Glomerular visceral epithelial cell (primary cell): ENCODE measurements around the gene RPRD1B.

Experiments used
- DNase-seq: peaks from one replicate; pipeline ENCODE4 v3.0.0-alpha.2; 2016; ENCODE audit errors: extremely low spot score

Gene RPRD1B

DNA sequence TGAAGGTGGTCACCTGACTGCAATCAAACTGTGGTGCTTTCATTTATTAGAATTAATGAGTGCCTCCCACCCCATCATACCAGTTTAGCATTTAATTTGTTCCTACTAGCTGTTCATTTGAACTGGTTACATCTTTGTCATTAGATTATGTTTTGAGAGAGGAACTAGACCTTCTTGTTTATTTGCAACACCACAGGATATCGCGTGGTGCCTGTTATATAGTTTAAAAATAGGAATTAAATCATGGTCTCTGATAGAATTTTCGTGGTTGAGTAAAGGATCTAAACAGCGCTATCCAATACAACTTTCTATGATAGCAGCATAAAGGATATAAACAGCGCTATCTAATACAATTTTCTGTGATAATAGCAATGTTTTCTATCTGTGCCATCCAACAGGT, 2.8 kb downstream of the RPRD1B start:
- DNase-seq = no peak

DNA sequence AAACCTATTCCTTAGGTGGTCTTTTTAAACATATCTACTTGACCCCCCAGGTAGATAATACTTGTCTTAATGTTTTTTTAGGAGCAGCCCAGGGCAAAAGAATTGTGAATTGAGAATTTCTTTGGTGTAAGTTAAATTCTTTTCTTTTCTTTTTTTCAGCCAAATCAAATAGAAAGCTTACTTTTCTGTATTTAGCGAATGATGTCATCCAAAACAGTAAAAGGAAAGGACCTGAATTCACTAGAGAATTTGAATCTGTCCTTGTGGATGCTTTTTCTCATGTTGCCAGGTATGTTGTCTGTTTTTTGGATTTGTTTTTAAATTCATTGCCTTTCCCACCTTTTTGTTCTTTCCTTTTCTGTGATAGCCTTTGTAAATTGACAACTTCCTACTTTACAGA, 6.7 kb downstream of the RPRD1B start:
- DNase-seq = no peak

DNA sequence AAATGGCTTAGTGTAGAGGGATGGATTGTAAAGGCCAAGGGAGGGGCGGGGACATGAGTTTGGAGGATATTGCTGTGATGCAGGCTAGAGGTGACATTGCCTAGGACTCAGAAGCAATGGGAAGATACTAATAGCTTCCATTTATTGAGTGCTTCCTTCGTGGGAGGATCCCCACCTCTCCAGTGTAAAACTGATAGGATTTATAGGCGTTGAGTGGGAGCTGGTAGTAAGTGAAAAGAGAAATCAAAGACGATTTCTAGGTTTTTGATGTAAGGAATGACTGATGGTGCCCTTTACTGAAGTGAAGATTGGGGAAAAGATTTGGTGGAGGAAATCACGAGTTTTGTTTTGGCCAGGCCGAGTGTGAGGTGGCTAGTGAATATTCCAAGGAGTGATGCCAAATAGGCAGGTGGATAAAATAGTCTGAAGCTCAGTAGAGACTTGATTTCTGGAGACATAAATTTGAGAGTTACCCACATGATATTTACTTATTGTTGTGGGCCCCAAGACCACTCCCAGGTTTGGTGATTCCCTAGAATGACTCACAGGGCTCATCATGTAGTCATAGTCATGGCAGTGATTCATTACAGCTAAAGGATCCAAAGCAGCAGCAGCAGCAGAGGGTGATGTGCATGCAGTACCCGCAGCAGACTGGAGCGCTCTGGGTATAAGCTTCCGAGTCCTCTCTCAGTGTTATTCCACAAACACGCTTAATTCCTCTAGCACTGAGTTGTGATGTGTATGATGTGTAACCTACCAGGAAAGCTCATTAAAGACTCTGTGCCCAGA, 10.2 kb downstream of the RPRD1B start:
- DNase-seq = peak; percentile 85

DNA sequence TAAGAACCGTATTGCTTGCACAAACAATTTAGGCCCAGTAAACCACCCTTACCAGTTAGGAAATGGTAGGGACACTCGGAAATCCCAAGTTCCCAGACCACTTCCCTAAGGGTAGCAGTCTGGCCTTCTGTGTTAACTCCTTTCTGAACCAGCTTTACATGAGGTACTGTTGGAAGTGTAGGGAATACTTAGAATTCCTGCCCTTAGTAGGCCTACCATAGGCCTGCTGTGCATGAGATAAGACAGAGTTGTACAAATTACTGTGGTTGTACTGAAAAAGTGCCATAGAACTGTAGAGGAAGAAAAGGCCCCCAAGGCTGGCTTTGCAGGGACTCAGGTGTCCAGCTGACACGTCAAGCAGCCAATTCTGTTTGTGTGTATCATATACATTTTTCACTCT, 11.1 kb downstream of the RPRD1B start:
- DNase-seq = no peak

DNA sequence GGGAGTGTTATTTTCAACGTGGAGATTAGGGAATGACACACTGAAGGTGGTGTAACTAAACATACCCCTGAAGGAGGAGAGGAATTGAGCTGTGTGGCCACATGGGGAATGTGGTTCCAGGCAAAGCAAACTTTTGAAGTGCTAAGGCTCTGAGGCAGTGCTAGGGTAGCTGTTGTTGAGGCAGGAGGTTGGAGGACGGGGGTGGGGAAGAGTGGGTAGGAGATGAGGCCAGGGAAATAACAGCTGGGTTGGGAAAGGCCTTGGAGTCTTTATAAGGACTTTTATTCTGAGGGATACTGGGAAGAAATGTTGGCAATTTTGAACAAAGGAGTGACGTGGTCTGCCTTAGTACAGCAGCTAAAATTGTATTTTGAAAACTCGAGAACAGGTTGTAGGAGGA, 13.0 kb downstream of the RPRD1B start:
- DNase-seq = no peak

DNA sequence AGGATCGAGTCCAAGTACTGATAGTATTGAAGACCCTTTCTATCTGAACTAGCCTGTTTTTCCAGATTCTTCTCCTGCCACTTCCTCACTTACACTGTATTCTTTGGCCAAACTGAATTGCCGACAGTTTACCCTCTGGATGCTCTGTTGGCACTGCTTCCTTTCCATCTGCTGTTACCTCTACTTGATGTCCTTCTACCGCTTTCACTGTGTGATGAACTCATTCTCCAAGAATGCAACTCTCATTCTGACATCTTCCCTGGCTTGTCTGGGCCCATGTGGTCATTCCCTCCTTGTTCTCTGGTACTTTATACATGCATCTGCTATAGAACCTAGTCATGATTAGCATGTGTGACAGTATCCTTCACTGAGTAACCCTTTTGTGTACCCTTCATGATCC, 16.3 kb downstream of the RPRD1B start:
- peak; percentile 86 for DNase-seq

DNA sequence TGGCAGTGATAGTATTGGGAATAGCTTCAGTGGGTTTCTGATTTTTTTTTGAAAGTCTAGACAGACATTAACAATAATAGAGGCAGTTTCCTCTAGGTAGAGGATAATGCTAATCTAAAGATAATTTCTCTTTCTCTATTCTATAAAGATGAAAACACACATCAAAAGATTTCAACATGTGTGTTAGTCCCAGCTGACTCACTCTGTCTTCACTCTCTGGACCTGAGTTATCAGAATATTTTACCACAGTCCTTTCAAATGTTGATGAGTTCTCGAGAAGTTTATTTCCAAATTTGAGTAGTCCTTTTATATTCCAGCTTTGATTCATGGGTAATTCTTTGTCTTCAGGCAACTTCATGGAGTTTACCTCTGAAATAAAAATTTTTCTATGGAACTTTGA, 17.1 kb downstream of the RPRD1B start:
- DNase-seq = peak; percentile 21

DNA sequence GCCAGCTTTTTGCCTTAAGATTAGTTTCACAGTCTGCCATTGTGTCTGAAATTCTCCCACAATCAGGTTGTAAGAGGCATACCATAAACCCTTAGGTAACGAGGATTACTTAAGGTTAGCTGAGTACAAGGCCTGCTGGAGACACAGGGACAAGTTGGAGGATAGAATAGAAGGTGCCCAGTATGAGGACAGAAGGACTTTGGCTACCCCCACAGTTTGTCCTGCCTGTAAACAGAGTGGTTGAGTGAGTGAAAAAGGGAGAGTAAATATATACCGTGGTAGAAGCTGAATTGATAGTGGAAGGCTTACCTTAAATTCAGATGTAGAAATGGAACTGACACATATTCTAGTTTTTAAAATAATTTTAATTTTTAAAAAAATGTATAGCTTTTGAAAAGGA, 19.3 kb downstream of the RPRD1B start:
- DNase-seq = no peak

DNA sequence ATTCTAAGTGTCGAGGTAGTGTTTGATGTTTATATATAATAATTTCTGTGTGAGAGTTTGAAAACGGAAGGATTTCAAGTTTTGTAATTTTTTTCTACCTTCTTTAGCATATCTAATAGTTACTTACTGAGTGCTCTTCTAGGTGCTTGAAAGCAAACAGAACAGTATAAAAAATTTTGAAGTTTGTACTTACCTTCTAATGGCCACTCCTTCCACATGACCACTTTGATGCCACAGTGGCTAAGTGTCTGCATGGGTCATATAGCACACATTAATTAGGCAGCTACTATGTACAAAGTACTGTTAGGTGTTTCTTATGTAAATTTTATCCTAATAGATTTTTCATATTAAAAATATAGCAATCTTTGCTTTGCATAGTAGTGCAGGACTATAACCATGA, 21.1 kb downstream of the RPRD1B start:
- DNase-seq = no peak

DNA sequence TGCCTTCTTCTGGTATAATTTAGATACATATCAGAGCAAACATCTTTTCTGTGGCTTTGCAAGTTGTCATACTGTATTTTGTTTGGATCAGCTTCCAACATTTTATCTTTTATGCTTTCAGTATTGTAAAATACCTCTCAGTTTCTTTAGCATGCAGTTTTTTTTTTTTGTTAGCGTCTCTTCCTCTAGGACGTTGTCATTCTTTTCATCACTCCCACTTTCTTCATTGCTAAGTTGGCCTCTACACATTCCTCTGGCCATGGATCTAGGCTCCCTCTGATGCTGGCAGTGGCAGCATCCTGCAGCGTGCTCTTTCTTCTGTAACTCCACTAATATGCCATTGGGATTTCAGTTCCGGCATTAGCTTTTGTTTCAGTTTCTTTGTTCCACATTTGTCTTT, 21.7 kb downstream of the RPRD1B start:
- no peak for DNase-seq

DNA sequence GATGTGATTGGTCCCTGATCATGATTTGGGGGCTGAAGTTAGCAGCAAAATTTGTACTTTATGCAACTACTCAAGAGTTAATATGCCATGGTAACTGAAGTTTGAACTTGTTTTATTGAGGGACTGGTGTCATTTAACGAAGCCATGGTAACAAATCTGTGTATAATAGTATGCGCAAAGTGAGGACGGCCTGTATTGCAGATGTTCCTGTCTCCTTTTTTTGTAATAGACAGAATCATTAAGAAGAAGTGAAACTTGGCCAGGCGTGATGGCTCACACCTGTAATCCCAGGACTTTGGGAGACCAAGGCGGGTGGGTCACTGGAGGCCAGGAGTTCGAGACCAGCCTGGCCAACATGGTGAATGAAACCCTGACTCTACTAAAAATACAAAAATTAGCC, 22.3 kb downstream of the RPRD1B start:
- no peak for DNase-seq

DNA sequence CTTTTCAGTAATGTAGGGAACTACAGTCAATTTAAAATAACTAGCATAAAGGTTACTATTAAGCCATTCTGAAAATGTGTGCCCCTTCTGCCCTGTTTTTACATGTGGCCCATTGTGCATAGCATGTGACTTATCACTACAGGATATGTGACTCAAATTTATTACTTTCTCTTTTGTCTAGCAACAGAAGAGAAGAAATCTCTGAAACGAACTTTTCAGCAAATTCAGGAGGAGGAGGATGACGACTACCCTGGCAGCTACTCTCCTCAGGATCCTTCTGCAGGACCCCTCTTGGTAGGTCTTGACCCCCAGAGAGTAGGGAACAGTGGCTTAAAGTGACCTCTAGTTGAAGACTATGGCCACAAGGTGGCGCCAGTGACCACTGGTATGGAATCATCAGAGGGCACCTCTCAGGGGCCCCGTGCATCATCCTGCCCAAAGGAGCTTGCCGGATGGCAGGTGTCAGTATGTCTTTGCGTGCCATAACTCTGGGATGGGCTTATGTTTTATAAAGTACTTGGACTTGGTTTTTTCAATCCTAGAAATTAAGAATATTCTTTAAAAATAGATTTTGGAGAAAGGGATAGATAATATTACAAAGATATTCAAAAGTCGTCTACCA, 23.9 kb downstream of the RPRD1B start:
- peak; percentile 82 for DNase-seq

DNA sequence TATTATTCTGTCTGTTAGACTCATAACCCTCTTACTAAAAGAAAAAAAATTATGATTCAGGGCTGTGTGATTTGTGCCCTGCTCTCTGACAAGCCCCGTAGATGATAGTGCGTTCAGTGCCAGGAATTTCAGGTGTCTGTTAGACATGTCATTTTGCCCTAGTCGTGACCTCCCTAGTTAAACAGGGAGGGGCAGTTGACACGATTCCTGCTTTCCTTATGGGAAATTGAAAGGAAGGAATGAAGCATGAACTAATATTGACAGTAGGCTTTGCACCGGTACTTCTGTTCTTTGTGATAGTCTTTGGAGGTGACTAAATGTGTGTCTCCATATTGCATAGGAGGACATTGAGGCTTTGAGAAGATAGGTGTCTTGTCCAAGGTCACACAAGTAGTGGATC, 26.3 kb downstream of the RPRD1B start:
- no peak for DNase-seq

DNA sequence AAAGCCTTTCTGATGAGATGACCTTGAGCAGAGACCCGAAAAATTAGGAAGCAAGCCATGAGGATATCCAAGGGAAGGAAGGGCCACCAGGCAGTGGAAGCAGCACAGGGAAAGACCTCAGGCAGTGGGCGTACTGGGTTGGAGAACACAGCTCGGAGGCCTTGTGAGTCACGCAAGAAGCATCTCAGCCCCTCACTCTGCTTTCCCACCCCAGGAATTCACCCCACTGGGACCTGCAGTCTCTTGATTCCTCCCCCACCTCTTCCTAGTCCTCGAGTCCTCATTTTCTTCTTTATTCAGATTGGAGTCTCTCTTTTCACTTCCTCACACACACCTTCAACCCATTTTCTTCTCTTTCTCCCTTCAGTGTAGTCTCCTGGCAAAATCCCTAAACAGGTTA, 27.0 kb downstream of the RPRD1B start:
- peak; percentile 13 for DNase-seq

DNA sequence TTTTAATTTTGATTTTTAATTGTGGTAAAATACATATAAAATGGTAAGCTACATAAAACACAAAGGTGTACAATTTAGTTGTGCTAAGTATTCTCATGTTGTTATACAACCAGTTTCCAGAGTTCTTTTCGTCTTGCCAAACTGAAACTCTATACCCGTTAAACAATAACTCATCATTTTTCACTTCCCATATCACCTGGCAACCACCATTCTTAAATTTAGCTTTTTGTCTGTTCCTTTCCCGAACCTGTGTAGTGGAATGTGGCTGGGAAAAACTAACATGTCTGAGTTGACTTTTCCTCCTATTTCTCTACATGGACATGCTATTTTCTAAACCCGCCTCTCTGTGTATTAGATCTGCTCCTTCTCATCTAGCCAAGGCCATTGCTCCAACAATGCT, 27.6 kb downstream of the RPRD1B start:
- no peak for DNase-seq

DNA sequence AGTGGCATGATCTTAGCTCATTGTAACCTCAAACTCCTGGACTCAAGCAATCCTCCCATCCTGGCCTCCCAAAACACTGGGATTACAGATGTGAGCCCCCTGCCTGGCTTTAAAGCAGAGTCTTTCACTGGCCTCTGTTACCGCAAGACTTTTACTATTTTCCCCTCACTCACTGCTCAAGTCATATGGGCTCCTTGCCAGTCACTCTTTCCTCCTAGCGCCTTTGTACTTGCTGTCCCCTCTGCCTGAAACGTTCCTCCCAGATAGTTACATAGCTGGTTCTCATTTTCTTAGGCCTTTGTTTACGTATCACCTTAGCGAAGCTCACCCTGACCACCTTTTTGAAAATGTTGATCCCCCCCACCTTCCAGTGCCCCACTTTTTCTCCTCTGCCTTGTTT, 29.3 kb downstream of the RPRD1B start:
- DNase-seq = no peak

DNA sequence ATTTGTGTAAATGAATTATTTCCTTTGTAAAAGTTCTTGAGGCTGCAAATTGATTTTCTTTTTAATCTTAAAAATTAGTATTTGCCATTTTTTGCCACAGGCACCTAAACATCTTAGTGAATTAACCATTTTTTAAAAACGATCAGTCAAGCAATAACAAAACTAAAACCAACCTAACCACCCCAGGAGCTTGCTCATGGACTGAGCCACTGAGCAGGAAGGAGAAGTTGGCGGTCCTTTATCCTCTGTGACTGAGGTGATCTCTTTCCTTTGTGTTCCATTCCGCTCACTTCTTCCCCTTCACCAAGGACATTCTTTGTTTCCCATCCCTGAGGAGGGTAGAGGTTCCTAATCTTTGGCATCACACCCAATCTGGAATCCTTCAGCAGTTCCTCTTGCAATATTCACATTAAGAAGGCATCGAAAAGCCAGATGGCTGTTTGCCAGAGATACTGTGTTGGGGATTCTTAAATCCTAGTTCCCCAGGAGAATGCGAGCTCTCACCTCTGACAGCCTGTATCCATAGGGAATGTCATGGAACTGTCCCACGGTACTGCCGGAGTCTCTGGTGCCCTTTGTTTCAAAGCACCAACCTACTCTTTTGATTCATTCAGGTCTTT, 30.5 kb downstream of the RPRD1B start:
- no peak for DNase-seq

DNA sequence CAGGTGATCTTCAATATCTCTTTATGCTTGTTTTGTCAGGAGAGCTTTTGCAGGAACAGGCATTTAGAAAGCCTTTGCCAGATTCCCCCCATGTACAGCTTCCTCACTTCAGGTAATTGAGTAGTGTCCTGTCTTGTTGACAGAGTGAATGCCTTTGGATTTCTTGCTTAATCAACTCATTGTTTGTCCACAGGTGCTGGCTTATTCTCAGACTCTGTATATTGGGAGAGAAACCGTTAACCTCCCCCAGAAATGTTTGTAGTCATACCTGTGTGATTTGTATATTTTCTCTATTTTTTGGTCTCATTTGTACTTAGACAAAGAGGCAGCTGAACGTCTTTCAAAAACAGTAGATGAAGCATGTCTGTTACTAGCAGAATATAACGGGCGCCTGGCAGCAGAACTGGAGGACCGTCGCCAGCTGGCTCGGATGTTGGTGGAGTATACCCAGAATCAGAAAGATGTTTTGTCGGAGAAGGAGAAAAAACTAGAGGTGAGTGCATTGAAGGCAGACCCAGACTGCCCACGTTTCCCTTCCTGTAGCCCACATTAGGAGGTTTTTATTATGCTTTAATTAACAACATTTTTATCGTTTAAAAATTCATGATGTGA, 32.3 kb downstream of the RPRD1B start:
- DNase-seq = no peak

DNA sequence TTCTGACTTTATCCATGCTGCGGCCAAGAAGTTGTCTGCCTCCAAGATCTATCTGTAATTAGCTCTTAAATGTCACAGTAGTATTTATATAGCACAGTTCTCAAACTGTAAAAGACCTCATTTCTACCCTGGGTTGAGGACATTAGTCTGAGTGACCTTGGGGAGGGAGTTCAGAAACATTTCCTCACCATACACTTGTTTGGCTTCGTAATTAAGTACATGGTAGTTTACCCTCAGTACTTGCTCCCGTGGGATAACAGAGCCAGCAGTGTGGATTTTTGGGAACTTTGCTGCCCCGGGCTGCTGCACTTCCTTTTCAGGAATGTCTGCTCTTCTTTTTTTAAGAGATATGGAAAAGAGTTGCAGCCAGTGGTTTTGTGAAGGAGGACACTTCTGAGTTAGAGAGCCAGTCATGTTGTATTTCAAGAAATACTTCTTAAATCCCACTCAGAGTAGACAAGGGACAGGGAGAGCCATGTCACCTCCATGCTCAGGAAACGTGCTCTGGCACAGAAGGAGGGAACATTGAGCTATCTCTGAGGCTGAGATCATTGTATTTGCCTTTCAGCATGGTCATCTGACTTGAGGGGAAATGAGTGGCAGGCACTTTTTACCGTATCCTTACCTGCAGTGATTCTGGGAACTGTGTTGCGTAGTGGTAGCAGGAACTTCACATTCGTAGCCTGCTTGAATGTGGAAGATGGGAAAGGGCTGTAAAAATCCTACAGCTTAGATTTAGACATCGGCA, 33.6 kb downstream of the RPRD1B start:
- no peak for DNase-seq

DNA sequence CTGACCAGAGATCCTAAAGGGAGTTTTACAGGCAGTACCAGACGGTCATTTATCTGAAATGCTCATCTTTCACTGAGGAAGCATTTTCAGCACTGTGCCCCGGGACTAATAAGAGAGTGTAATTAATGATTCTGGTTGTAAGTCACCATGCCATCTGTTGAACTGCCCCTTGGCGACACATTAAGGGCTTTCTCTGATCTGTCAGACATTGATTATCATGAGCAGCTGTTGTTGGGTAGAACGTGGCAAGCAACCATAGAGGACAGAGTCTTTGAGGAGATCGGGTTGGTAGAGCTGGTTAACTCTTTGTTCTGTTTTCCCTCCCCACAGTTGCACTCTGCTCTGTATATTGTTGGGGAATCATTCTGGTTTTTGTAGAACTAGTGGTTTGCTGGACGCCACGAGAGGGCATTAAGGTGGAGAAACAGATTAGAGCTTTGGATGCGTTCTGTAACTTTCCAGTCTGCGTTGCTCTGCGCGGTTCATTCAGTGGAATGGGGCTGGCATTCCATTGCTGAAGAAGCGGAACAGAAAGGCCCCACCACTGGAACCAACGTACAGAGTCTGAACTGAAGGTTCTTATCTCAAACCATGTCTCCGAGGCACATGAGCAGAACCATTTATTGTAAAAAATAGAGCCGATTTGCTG, 34.3 kb downstream of the RPRD1B start:
- DNase-seq = no peak

DNA sequence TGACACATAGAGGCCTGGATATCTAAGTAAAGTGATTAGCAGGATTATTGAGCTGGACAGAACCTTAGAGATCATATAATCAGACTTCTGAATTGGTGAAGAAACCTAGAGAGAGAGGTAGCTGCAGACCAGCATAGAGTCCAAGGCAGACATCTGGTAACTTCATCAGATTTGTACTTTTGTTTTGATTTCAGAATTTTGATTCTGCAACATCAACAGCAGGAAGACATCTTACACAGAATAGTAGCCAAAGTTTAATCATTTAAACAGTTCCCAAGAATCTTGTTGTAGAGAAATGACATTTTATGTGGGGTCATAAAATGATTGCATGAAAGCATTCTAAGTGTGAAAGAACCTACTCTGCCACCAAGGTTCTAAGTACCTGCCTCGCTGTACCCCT, 39.4 kb downstream of the RPRD1B start:
- DNase-seq = no peak
